Measurements from ENCODE around the gene SPEM2. TPM values are rescaled to one million over a fixed set of nuclear protein-coding genes. Genes with fewer than 3 reads are reported as not detected.

The SPEM2 gene
- total and polyA plus RNA-seq, 9 donors: not detected

DNA sequence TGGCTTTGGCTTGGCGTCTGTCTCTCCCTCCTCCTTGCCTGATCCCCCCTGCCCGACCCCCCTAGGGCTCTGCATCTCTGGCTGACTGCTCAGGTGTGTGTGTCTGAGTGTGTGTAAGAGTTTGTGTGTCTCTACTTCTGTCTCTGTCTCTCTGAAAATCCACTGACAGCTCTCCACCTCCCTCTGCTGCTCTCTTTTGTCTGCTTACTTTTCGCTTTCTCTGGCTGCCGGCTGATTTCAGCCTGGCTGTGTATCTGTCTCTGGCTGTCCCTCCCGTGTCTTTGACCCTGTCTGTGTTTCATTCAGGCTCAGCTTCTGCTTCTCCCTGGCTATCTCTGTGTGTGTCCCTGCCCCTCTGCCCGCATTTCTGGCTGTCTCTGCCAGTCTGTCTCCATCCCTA is 9.1 kb upstream of the SPEM2 start:
- Histone ChIP-seq H3K9me3 (no peaks in the 10 kb centered on the region), H3K27me3 (no peaks in the 10 kb centered on the region), H3K27ac (no peak overlapping the region), H3K36me3 (no peaks in the 10 kb centered on the region), H3K4me1 (ENCODE audit: insufficient read depth) (no peaks in the 10 kb centered on the region), H3K4me3 (no peak overlapping the region)
- TF ChIP-seq, protein P1, sequence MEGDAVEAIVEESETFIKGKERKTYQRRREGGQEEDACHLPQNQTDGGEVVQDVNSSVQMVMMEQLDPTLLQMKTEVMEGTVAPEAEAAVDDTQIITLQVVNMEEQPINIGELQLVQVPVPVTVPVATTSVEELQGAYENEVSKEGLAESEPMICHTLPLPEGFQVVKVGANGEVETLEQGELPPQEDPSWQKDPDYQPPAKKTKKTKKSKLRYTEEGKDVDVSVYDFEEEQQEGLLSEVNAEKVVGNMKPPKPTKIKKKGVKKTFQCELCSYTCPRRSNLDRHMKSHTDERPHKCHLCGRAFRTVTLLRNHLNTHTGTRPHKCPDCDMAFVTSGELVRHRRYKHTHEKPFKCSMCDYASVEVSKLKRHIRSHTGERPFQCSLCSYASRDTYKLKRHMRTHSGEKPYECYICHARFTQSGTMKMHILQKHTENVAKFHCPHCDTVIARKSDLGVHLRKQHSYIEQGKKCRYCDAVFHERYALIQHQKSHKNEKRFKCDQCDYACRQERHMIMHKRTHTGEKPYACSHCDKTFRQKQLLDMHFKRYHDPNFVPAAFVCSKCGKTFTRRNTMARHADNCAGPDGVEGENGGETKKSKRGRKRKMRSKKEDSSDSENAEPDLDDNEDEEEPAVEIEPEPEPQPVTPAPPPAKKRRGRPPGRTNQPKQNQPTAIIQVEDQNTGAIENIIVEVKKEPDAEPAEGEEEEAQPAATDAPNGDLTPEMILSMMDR (IDR thresholded peaks at IDR 0.05): no peak
- TF ChIP-seq POLR2A (IDR thresholded peaks at IDR 0.05) (no peak), EP300 (IDR thresholded peaks at IDR 0.05) (no peak)
- intact Hi-C loops (cut with DNase I): no loop called here
- 69 to 71% (median 71%) methylated on average over 6 of the region's 6 CpGs for WGBS, 3 donors
- no peak for DNase-seq

DNA sequence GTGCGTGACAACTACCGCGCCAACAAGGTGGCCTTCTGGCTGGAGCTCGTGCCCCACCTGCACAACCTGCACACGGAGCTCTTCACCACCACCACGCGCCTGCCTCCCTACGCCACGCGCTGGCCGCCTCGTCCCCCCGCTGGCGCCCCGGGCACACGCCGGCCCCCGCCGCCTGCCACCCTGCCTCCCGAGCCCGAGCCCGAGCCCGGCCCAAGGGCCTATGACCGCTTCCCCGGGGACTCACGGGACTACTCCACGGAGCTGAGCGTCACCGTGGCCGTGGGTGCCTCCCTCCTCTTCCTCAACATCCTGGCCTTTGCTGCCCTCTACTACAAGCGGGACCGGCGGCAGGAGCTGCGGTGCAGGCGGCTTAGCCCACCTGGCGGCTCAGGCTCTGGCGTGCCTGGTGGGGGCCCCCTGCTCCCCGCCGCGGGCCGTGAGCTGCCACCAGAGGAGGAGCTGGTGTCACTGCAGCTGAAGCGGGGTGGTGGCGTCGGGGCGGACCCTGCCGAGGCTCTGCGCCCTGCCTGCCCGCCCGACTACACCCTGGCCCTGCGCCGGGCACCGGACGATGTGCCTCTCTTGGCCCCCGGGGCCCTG is 8.3 kb upstream of the SPEM2 start:
- TF ChIP-seq, protein P1 (IDR thresholded peaks at IDR 0.05): no peak
- TF ChIP-seq EP300 (IDR thresholded peaks at IDR 0.05) (no peak), POLR2A (IDR thresholded peaks at IDR 0.05) (no peak)
- no peak overlapping the region for H3K27ac ChIP-seq
- no peaks in the 10 kb centered on the region for H3K36me3 ChIP-seq
- H3K4me3 ChIP-seq: no peak overlapping the region
- no peaks in the 10 kb centered on the region for H3K9me3 ChIP-seq
- no peaks in the 10 kb centered on the region for H3K27me3 ChIP-seq
- no peak for DNase-seq
- H3K4me1 ChIP-seq (ENCODE audit: insufficient read depth): no peaks in the 10 kb centered on the region
- intact Hi-C loops (cut with DNase I): no loop called here
- WGBS, 3 donors: 93 to 95% (median 94%) methylated on average over 48 to 54 of the region's 54 CpGs

DNA sequence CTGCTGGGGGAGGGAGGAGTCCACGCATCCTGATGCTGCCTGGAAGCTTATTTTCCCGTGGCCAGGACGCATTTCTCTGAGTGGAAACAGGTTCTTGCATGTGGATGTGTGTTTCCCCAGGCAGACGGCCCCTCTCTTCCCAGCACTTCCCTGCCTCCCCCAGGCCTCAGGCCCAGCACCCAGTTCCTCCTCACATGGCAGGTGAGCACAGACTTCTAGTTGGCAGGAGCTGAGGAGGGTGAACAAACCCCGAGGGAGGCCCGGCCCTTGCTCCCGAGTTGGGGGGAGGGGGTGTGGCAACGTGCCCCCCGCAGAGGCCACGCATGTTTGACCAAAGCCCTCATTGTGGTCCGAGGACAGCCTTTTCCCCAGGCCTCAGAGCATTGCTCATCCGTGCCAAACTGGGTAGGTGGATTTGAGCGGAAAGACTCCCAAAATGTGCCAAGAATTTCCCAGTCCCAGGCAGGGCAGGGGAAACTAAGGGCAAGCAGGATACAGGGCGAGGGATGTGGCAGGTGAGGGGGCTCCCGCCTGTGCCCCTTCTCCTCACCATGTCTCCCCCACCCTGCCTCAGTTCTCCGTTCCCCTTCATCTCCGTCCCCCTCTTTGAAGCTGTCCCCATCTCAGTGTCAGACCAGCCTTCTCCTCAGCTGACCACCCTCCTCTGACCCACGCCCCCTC is 6.8 kb upstream of the SPEM2 start:
- Histone ChIP-seq H3K4me3 (no peak overlapping the region), H3K4me1 (ENCODE audit: insufficient read depth) (no peaks in the 10 kb centered on the region), H3K27ac (no peak overlapping the region), H3K9me3 (no peaks in the 10 kb centered on the region), H3K36me3 (no peaks in the 10 kb centered on the region), H3K27me3 (no peaks in the 10 kb centered on the region)
- intact Hi-C loops (cut with DNase I): no loop called here
- DNase-seq: no peak
- 65 to 70% (median 65%) methylated on average over 18 of the region's 18 CpGs for WGBS, 3 donors
- TF ChIP-seq, protein P1 (IDR thresholded peaks at IDR 0.05): no peak
- TF ChIP-seq EP300 (IDR thresholded peaks at IDR 0.05): no peak
- TF ChIP-seq POLR2A (IDR thresholded peaks at IDR 0.05): no peak

DNA sequence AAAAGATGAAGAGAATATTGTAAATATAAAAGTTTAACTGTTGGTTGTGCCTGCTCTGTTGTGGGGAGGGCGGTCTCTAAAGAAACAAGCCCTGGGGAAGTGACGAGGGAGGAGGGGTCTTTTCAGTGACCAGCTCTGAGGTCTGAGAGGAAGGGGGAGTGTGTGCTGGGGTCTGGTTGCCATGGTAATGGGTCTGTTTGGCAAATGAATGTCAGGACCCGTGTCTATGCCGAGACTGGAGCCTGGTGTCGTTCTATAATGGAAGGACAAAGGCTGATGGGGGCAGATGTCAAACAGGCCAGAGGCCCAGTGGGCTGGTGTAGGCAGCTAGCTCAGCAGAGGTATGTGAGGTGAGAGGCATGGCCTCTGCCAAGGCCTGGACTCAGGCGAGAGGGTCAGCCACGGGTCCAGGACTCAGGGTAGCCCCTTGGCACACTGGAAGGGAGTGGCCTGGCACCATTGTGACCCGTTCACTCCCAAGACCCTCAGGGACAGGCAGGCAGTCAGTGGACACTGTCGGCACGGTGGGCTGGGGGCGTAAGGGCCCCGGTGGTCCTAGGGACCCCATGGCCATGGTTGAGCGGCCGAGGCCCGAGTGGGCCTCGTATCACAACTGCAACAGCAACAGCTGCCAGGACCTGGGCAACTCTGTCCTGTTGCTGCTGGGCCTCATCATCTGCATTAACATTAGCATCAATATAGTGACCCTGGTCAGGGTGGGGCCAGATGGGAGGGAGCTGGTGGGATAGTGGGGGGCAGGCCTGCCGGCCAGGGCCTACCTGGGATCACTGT is 5.4 kb upstream of the SPEM2 start, which contains the start of gene SPEM1:
TSS of gene SPEM1 (plus strand) at position 506 of the 792 bp plus-strand sequence. CDS start at position 567, 61 bp downstream.
- Histone ChIP-seq H3K9me3 (no peaks in the 10 kb centered on the region), H3K36me3 (no peaks in the 10 kb centered on the region), H3K27me3 (no peaks in the 10 kb centered on the region), H3K27ac (no peak within 1 kb of the TSS), H3K4me1 (ENCODE audit: insufficient read depth) (no peaks in the 10 kb centered on the region), H3K4me3 (no peak within 1 kb of the TSS)
- 65 to 72% (median 67%) methylated on average over 14 to 17 of the region's 17 CpGs for WGBS, 3 donors
- no peak for DNase-seq
- intact Hi-C loops (cut with DNase I): no loop called here
- TF ChIP-seq, protein P1 (IDR thresholded peaks at IDR 0.05): no peak
- TF ChIP-seq EP300 (IDR thresholded peaks at IDR 0.05): no peak
- no peak for TF ChIP-seq POLR2A (IDR thresholded peaks at IDR 0.05)

Data from ovary (tissue), 9 donors.